ENCODE data around the gene XIRP2.

Gene XIRP2

DNA sequence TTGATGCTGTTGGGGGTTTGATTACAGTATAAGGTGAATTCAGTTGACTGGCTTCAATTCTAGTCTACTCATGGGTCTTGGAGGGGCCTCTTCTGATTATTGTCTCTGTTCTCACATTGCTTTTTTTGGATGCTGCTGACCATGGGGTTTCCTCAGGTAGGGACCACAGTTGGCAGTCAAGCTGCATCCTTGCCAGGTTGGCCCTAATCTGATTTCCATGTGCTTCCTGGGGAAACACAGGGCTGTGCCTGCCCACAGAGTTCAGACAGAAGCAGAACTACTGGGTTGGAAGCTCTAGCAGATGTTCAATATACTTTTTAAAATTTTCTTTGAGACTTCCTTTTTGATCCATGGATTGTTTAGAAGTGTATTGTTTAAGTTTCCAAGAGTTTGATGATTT, 227.3 kb downstream of the XIRP2 start:
- Mint-ChIP-seq H3K4me3 (no peak overlapping the region), H3K4me1 (peaks cover 14% of the 10 kb centered on the region), H3K9me3 (peaks cover 4% of the 10 kb centered on the region), H3K27ac (no peak overlapping the region), H3K36me3 (ENCODE audit: low read depth) (no peaks in the 10 kb centered on the region), H3K27me3 (ENCODE audit: low read depth, poor library complexity) (no peaks in the 10 kb centered on the region)
- no peak for DNase-seq
- TF ChIP-seq, protein P1, sequence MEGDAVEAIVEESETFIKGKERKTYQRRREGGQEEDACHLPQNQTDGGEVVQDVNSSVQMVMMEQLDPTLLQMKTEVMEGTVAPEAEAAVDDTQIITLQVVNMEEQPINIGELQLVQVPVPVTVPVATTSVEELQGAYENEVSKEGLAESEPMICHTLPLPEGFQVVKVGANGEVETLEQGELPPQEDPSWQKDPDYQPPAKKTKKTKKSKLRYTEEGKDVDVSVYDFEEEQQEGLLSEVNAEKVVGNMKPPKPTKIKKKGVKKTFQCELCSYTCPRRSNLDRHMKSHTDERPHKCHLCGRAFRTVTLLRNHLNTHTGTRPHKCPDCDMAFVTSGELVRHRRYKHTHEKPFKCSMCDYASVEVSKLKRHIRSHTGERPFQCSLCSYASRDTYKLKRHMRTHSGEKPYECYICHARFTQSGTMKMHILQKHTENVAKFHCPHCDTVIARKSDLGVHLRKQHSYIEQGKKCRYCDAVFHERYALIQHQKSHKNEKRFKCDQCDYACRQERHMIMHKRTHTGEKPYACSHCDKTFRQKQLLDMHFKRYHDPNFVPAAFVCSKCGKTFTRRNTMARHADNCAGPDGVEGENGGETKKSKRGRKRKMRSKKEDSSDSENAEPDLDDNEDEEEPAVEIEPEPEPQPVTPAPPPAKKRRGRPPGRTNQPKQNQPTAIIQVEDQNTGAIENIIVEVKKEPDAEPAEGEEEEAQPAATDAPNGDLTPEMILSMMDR (IDR thresholded peaks at IDR 0.05) = no peak

DNA sequence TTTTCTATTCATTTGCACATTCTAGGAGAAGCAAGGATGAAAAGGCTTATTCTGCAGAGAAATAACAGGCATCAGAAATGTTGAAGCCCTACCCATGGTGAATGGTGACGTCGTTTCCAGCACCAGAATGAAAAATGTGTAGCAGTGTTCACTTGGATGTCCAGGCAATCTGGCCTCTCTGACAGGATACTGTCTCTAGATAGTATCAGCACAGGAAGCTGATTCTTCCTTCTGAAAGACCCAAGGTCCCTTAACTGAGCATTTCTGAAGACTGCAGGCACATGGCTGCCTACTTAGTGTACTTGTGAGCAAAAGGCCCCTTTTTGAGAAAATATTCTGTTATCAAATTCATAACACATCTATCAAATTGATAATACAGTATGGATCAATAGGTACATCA, 234.1 kb downstream of the XIRP2 start:
- no peaks in the 10 kb centered on the region for H3K9me3 Mint-ChIP-seq
- H3K27ac Mint-ChIP-seq = no peak overlapping the region
- peaks cover 19% of the 10 kb centered on the region for H3K4me1 Mint-ChIP-seq
- no peak for DNase-seq
- no peaks in the 10 kb centered on the region for H3K36me3 Mint-ChIP-seq (ENCODE audit: low read depth)
- H3K27me3 Mint-ChIP-seq (ENCODE audit: low read depth, poor library complexity) = no peaks in the 10 kb centered on the region
- no peak overlapping the region for H3K4me3 Mint-ChIP-seq
- TF ChIP-seq, protein P1 (IDR thresholded peaks at IDR 0.05) = no peak

DNA sequence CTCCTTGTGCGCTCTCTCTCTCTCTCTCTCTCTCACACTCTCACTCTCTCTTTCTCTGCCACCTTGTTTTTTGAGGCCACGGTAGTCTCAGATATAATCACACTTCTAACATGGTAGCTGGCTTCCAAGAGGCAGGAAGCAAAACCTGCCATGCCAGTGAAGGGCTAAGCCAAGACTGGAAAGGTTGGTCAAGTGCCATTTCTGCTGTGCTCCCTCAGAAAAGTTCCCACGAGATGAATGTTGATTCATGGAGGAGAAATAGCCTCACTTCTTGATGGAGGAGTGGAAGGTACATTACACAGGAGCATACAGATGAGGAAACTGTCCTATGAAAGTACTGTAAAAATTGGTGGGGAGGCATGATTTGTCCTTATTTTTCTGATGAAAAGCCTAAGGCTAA, 237.9 kb downstream of the XIRP2 start:
- no peak overlapping the region for H3K4me3 Mint-ChIP-seq
- H3K4me1 Mint-ChIP-seq = peaks cover 5% of the 10 kb centered on the region
- H3K27ac Mint-ChIP-seq = no peak overlapping the region
- TF ChIP-seq, protein P1 (IDR thresholded peaks at IDR 0.05) = no peak
- H3K36me3 Mint-ChIP-seq (ENCODE audit: low read depth) = no peaks in the 10 kb centered on the region
- DNase-seq = no peak
- no peaks in the 10 kb centered on the region for H3K27me3 Mint-ChIP-seq (ENCODE audit: low read depth, poor library complexity)
- H3K9me3 Mint-ChIP-seq = no peaks in the 10 kb centered on the region

DNA sequence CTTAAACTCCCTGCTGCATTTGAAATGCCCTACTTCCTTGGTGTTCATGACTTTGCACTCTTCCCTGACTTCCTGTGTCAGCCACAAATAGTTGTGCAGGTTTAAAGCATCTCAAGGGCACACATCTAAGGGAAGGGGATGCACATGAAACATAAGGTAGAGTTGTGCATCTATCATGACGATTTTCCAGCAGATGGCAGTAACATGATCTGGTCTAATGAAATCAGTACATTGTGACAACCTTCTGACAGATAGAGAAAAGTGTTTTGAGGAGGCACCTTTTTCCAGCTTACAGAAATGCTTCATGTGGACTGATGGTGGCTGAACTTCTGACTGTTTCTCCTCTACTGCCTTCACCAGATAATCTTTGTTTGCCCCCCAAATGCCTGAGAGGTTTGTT, 238.9 kb downstream of the XIRP2 start:
- TF ChIP-seq, protein P1 (IDR thresholded peaks at IDR 0.05) = no peak
- DNase-seq = no peak
- no peak overlapping the region for H3K4me3 Mint-ChIP-seq
- no peak overlapping the region for H3K27ac Mint-ChIP-seq
- H3K36me3 Mint-ChIP-seq (ENCODE audit: low read depth) = no peaks in the 10 kb centered on the region
- no peaks in the 10 kb centered on the region for H3K27me3 Mint-ChIP-seq (ENCODE audit: low read depth, poor library complexity)
- peaks cover 5% of the 10 kb centered on the region for H3K4me1 Mint-ChIP-seq
- no peaks in the 10 kb centered on the region for H3K9me3 Mint-ChIP-seq

DNA sequence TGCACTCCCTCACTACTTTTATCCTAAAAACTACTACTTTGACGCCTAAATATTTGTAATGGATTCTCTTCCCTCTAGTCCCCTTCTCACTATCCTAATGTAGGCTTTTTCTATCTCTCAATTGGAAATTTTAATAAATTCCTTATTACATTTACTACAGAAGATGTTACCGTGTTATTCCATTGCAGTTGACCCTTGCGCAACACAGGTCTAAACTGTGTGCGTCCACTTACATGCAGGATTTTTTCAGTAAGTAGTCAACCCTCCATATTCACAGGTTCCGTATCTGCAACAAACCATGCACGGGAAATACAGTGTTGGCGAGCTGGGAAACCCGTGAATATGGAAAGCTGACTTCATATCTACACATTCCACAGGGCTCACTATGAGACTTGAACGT, 239.8 kb downstream of the XIRP2 start:
- H3K27me3 Mint-ChIP-seq (ENCODE audit: low read depth, poor library complexity) = no peaks in the 10 kb centered on the region
- peaks cover 4% of the 10 kb centered on the region for H3K4me1 Mint-ChIP-seq
- H3K27ac Mint-ChIP-seq = no peak overlapping the region
- no peak for DNase-seq
- H3K9me3 Mint-ChIP-seq = no peaks in the 10 kb centered on the region
- H3K4me3 Mint-ChIP-seq = no peak overlapping the region
- TF ChIP-seq, protein P1 (IDR thresholded peaks at IDR 0.05) = no peak
- H3K36me3 Mint-ChIP-seq (ENCODE audit: low read depth) = no peaks in the 10 kb centered on the region

DNA sequence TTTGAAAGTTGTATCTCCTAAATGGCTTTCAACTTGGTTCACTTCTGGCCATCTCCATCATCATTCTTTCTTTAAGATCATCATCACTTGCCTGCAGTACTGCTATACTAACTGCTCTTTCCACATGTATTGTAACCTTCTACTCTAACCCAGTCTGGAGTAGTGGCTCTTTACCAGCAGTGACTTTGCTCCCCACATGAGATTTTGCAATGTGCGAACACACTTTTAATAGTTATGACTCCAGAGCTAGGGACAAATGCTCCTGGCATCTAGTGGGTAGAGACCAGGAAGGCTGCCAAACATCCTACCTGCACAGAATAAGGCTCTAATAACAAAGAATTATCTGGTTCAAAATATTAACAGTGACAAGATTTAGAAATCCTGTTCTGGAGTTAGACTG, 243.8 kb downstream of the XIRP2 start:
- no peak for DNase-seq
- Mint-ChIP-seq H3K27ac (no peak overlapping the region), H3K4me1 (peaks cover 8% of the 10 kb centered on the region), H3K36me3 (ENCODE audit: low read depth) (no peaks in the 10 kb centered on the region), H3K4me3 (no peak overlapping the region), H3K9me3 (no peaks in the 10 kb centered on the region), H3K27me3 (ENCODE audit: low read depth, poor library complexity) (no peaks in the 10 kb centered on the region)
- TF ChIP-seq, protein P1 (IDR thresholded peaks at IDR 0.05) = no peak

Data from nephron progenitor cell (in vitro differentiated cells).